GM23338 (cell line): Measurements from ENCODE around the gene IL1A. TPM values are rescaled to one million over a fixed set of nuclear protein-coding genes. Genes with fewer than 3 reads are reported as not detected.

Source experiments
- ATAC-seq: fragments of 200-7000 bp; cut with Tn5 transposase; 3 replicates; pipeline ENCODE4 v1.9.1; 2020
- DNase-seq: peaks from one replicate; pipeline ENCODE4 v3.0.0-alpha.2; 2015; ENCODE audit warnings: low spot score
- H2AFZ ChIP-seq: fragments of 200-600 bp; sonication (generic); 2 replicates; pipeline ENCODE4 v1.8.0; 2016; ENCODE audit warnings: antibody characterized with exemption, mild to moderate bottlenecking, moderate library complexity
- H3F3A ChIP-seq: fragments of 200-600 bp; sonication (generic); replicated peaks from 2 replicates; pipeline ENCODE4 v1.8.0; 2017; ENCODE audit warnings: antibody characterized with exemption, mixed run types, low read depth
- H3K27ac ChIP-seq: fragments of 200-600 bp; sonication (generic); 2 replicates; pipeline ENCODE4 v1.6.1; 2016; ENCODE audit warnings: low read depth
- H3K27me3 ChIP-seq: fragments of 200-600 bp; sonication (generic); 2 replicates; pipeline ENCODE4 v1.8.0; 2016; ENCODE audit warnings: mild to moderate bottlenecking, mixed run types, moderate library complexity; ENCODE audit not compliant: insufficient read depth
- H3K36me3 ChIP-seq: fragments of 200-600 bp; sonication (generic); 2 replicates; pipeline ENCODE4 v1.8.0; 2016; ENCODE audit warnings: mild to moderate bottlenecking; ENCODE audit not compliant: insufficient read depth
- H3K4me1 ChIP-seq: fragments of 200-600 bp; sonication (generic); 2 replicates; pipeline ENCODE4 v1.8.0; 2016; ENCODE audit warnings: mild to moderate bottlenecking, moderate library complexity; ENCODE audit not compliant: insufficient read depth
- H3K4me2 ChIP-seq: fragments of 200-600 bp; sonication (generic); 2 replicates; pipeline ENCODE4 v1.7.1; 2017; ENCODE audit warnings: mixed run types
- H3K4me3 ChIP-seq: fragments of 200-600 bp; sonication (generic); 2 replicates; pipeline ENCODE4 v1.6.1; 2016; ENCODE audit warnings: mixed run types
- H3K79me2 ChIP-seq: fragments of 200-600 bp; sonication (generic); replicated peaks from 2 replicates; pipeline ENCODE4 v1.8.0; 2017; ENCODE audit warnings: mild to moderate bottlenecking; ENCODE audit not compliant: insufficient read depth
- H3K9me2 ChIP-seq: fragments of 200-600 bp; sonication (generic); 2 replicates; pipeline ENCODE4 v1.8.0; 2017; ENCODE audit not compliant: insufficient read depth
- H4K20me1 ChIP-seq: fragments of 200-600 bp; sonication (generic); replicated peaks from 2 replicates; pipeline ENCODE4 v1.8.0; 2017; ENCODE audit warnings: mild to moderate bottlenecking; ENCODE audit not compliant: insufficient read depth
- H3K27ac Mint-ChIP-seq: 2 replicates; pipeline ENCODE4 v1.8.0; 2020; ENCODE audit warnings: inconsistent platforms, mild to moderate bottlenecking, moderate library complexity, mixed read lengths
- H3K27me3 Mint-ChIP-seq: 3 replicates; pipeline ENCODE4 v1.8.0; 2022; ENCODE audit warnings: low read depth, mild to moderate bottlenecking, moderate library complexity, mixed read lengths, inconsistent platforms; ENCODE audit not compliant: insufficient read depth, poor library complexity
- H3K36me3 Mint-ChIP-seq: 3 replicates; pipeline ENCODE4 v1.8.0; 2021; ENCODE audit warnings: low read depth, mild to moderate bottlenecking, inconsistent platforms, moderate library complexity, mixed read lengths
- H3K4me1 Mint-ChIP-seq: 3 replicates; pipeline ENCODE4 v1.8.0; 2020; ENCODE audit warnings: mild to moderate bottlenecking, inconsistent platforms, mixed read lengths
- H3K4me3 Mint-ChIP-seq: 3 replicates; pipeline ENCODE4 v1.8.0; 2021; ENCODE audit warnings: moderate library complexity, mild to moderate bottlenecking, inconsistent platforms, mixed read lengths
- H3K9me3 Mint-ChIP-seq: 3 replicates; pipeline ENCODE4 v1.8.0; 2020; ENCODE audit warnings: moderate library complexity, mild to moderate bottlenecking, inconsistent platforms, mixed read lengths
- ETS1 ChIP-seq: IDR thresholded peaks from 2 replicates; pipeline ENCODE4 v1.6.1; 2016; ENCODE audit warnings: antibody characterized with exemption
- EZH2 ChIP-seq: fragments of 200-600 bp; sonication (generic); IDR thresholded peaks from one replicate; pipeline ENCODE4 v1.8.0; 2017; ENCODE audit warnings: antibody characterized with exemption, mild to moderate bottlenecking, low read depth; ENCODE audit not compliant: unreplicated experiment
- EZH2phosphoT487 ChIP-seq: fragments of 200-600 bp; sonication (generic); IDR thresholded peaks from one replicate; pipeline ENCODE4 v1.8.1; 2018; ENCODE audit warnings: antibody characterized with exemption; ENCODE audit not compliant: unreplicated experiment
- JUNB ChIP-seq: IDR thresholded peaks from one replicate; pipeline ENCODE4 v1.6.1; 2016; ENCODE audit warnings: antibody characterized with exemption; ENCODE audit not compliant: unreplicated experiment
- NANOG ChIP-seq: IDR thresholded peaks from 2 replicates; pipeline ENCODE4 v1.6.1; 2016; ENCODE audit warnings: antibody characterized with exemption, borderline replicate concordance
- POLR2AphosphoS5 ChIP-seq: IDR thresholded peaks from 2 replicates; pipeline ENCODE4 v1.6.1; 2016; ENCODE audit warnings: antibody characterized with exemption, low read depth
- REST ChIP-seq: IDR thresholded peaks from one replicate; pipeline ENCODE4 v1.6.1; 2018; ENCODE audit warnings: antibody characterized with exemption; ENCODE audit not compliant: unreplicated experiment
- STAT1 ChIP-seq: IDR thresholded peaks from one replicate; pipeline ENCODE4 v1.6.1; 2016; ENCODE audit warnings: antibody characterized with exemption; ENCODE audit not compliant: unreplicated experiment
- ZNF331 ChIP-seq: fragments of 250-450 bp; sonication (Bioruptor Pico); IDR thresholded peaks from 2 replicates; pipeline ENCODE4 v1.5.0; 2020; ENCODE audit warnings: low read depth, mild to moderate bottlenecking, moderate library complexity
- polyA plus RNA-seq: library from polyadenylated mRNA; unstranded; fragments of >200 nt; fragmentation: Nextera tagmentation; extraction: Ambion mirVana; gene quantifications from 2 replicates; pipeline ENCODE4 v1.2.1, GENCODE V29; 2016
- total RNA-seq: library from RNA; depleted of rRNA; stranded (reverse); fragments of >200 nt; shearing (Covaris generic); gene quantifications from 2 replicates; pipeline ENCODE4 v1.2.3, GENCODE V29; 2014
- TF ChIP-seq, protein P1 (sequence below), 2 experiments: fragments of 200-600 bp in 1 of 2; sonication (generic) in 1 of 2; conservative IDR thresholded peaks; 2 replicates each; pipeline versions ENCODE4 v1.5.1 to v1.6.1; 2016 to 2017; ENCODE audit warnings: antibody characterized with exemption in 2 of 2, low read depth in 2 of 2, mild to moderate bottlenecking in 2 of 2, moderate library complexity in 1 of 2

Gene IL1A
- total and polyA plus RNA-seq, 2 experiments from 2014 or later = 0.65 to 0.73 TPM

- TF ChIP-seq REST (no peak), EZH2phosphoT487 (no peak), ZNF331 (no peak), EZH2 (no peak), ETS1 (no peak), NANOG (no peak), POLR2AphosphoS5 (no peak)
- TF ChIP-seq, protein P1, sequence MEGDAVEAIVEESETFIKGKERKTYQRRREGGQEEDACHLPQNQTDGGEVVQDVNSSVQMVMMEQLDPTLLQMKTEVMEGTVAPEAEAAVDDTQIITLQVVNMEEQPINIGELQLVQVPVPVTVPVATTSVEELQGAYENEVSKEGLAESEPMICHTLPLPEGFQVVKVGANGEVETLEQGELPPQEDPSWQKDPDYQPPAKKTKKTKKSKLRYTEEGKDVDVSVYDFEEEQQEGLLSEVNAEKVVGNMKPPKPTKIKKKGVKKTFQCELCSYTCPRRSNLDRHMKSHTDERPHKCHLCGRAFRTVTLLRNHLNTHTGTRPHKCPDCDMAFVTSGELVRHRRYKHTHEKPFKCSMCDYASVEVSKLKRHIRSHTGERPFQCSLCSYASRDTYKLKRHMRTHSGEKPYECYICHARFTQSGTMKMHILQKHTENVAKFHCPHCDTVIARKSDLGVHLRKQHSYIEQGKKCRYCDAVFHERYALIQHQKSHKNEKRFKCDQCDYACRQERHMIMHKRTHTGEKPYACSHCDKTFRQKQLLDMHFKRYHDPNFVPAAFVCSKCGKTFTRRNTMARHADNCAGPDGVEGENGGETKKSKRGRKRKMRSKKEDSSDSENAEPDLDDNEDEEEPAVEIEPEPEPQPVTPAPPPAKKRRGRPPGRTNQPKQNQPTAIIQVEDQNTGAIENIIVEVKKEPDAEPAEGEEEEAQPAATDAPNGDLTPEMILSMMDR (conservative IDR thresholded peaks at IDR 0.05; ENCODE audit: low read depth in 2 of 2) = no peak
Observed at GRCh38 chr2:112727276-112728028, 56.8 kb downstream of the IL1A start (continued).

- Histone ChIP-seq H3F3A (no peaks in the 10 kb centered on the region), H3K27me3 (no peaks in the 10 kb centered on the region), H4K20me1 (no peaks in the 10 kb centered on the region), H3K4me3 (no peak overlapping the region), H3K36me3 (no peaks in the 10 kb centered on the region), H3K4me2 (no peak overlapping the region), H3K79me2 (no peaks in the 10 kb centered on the region), H2AFZ (peak overlapping the region; percentile 96), H3K27ac (no peak overlapping the region), H3K4me1 (no peaks in the 10 kb centered on the region; the same call in 1 of the 2 replicates), H3K9me2 (no peaks in the 10 kb centered on the region)
- H3K9me3 Mint-ChIP-seq = no peaks in the 10 kb centered on the region
- H3K27ac Mint-ChIP-seq = no peak overlapping the region
- peaks cover 5% of the 10 kb centered on the region for H3K27me3 Mint-ChIP-seq
- H3K4me3 Mint-ChIP-seq = no peak overlapping the region
- H3K36me3 Mint-ChIP-seq = no peaks in the 10 kb centered on the region
- H3K4me1 Mint-ChIP-seq = no peaks in the 10 kb centered on the region
- DNase-seq = peak; percentile 97
- TF ChIP-seq STAT1 (no peak), JUNB (no peak), POLR2AphosphoS5 (peak; percentile 24; the same call in 1 of the 2 replicates)
- TF ChIP-seq, protein P1 (conservative IDR thresholded peaks at IDR 0.05; ENCODE audit: low read depth in 2 of 2) = peak; percentile 91 to 100
- peak; percentile 95 for ATAC-seq
Observed at GRCh38 chr2:112726487-112727190, 57.7 kb downstream of the IL1A start.
